ENCODE results near the gene MAGEL2. TPM values are rescaled to one million over a fixed set of nuclear protein-coding genes. Genes with fewer than 3 reads are reported as not detected.

The MAGEL2 gene
- 10.7 to 12.4 TPM (median 11.2 TPM) in 3 replicates for total RNA-seq (2021)
- percentile 57 among the genes with signal in this experiment for Bru-seq, nascent RNA
- long read RNA-seq, experiment 1, full-length matches to known transcripts: 20 of 20 reads
- long read RNA-seq, experiment 1, partial matches to known transcripts: 0 of 20 reads
- long read RNA-seq, experiment 1, other reads (novel, unspliced or antisense): 0 of 20 reads
- long read RNA-seq, experiment 2, full-length matches to known transcripts: 15 of 15 reads
- long read RNA-seq, experiment 2, partial matches to known transcripts: 0 of 15 reads
- long read RNA-seq, experiment 2, other reads (novel, unspliced or antisense): 0 of 15 reads
- long read RNA-seq, experiment 3: 0 reads

- CTCF ChIA-PET: interaction anchor here (0.6 to 1.8 kb wide), 4 partner anchors 206 to 230 kb away, joined by 3 to 8 read pairs (median 4); no protein-coding TSS in a partner anchor
- TF ChIP-seq SMAD3 (CRISPR knock-in tag; IDR thresholded peaks at IDR 0.05; ENCODE audit: borderline replicate concordance): no peak
- no peak for TF ChIP-seq GABPB1 (CRISPR knock-in tag; IDR thresholded peaks at IDR 0.05)
- no peak for TF ChIP-seq TCF7 (CRISPR knock-in tag; IDR thresholded peaks at IDR 0.05; ENCODE audit: low read depth)
- TF ChIP-seq CBFB (CRISPR knock-in tag; IDR thresholded peaks at IDR 0.05; ENCODE audit: low read depth): no peak
- no peak for TF ChIP-seq ARID4B (CRISPR knock-in tag; IDR thresholded peaks at IDR 0.05; ENCODE audit: borderline replicate concordance)
- TF ChIP-seq GTF2I (CRISPR knock-in tag; conservative IDR thresholded peaks at IDR 0.05): no peak
- no peak for TF ChIP-seq ATF1 (CRISPR knock-in tag; IDR thresholded peaks at IDR 0.05)
- no peak for TF ChIP-seq ZNF423 (CRISPR knock-in tag; IDR thresholded peaks at IDR 0.05)
- no peak for TF ChIP-seq JAZF1 (CRISPR knock-in tag; IDR thresholded peaks at IDR 0.05)
- no peak for TF ChIP-seq ZNF317 (CRISPR knock-in tag; IDR thresholded peaks at IDR 0.05; ENCODE audit: borderline replicate concordance, low read depth)
- TF ChIP-seq ZNF138 (CRISPR knock-in tag; conservative IDR thresholded peaks at IDR 0.05): no peak
- H3K9me3 Mint-ChIP-seq: peaks cover 29% of the 10 kb centered on the region
Observed at GRCh38 chr15:23647421-23648370, at the start of gene MAGEL2. Gene MAGEL2, minus strand, starts transcription at chr15:23647867. Its CDS starts 125 bp downstream, at chr15:23647742.

GRCh38 chr15:23695282-23695681, 47.6 kb upstream of the MAGEL2 start:
- TF ChIP-seq TEAD4 (CRISPR knock-in tag; IDR thresholded peaks at IDR 0.05) (no peak), RORB (CRISPR knock-in tag; IDR thresholded peaks at IDR 0.05) (no peak), GRHL2 (CRISPR knock-in tag; IDR thresholded peaks at IDR 0.05; ENCODE audit: insufficient replicate concordance, severe bottlenecking) (no peak), ZNF425 (CRISPR knock-in tag; conservative IDR thresholded peaks at IDR 0.05) (no peak), ESRRA (CRISPR knock-in tag; IDR thresholded peaks at IDR 0.05; ENCODE audit: borderline replicate concordance) (no peak), NR1H2 (CRISPR knock-in tag; IDR thresholded peaks at IDR 0.05) (no peak), FOXP4 (CRISPR knock-in tag; IDR thresholded peaks at IDR 0.05) (no peak), PRDM15 (CRISPR knock-in tag; IDR thresholded peaks at IDR 0.05) (no peak), ELF4 (CRISPR knock-in tag; IDR thresholded peaks at IDR 0.05; ENCODE audit: low read depth) (no peak)
- ChIA-PET CTCF (no interaction called here), POLR2A (no interaction called here)
- no peak overlapping the region for H3K27ac Mint-ChIP-seq
- peaks cover 4% of the 10 kb centered on the region; the same call in 1 of the 2 replicates for H3K27me3 Mint-ChIP-seq (ENCODE audit: low read depth)
- H3K36me3 Mint-ChIP-seq: peaks cover 32% of the 10 kb centered on the region
- H3K9me3 Mint-ChIP-seq: peaks cover 64% of the 10 kb centered on the region
- H3K4me1 Mint-ChIP-seq: peaks cover 4% of the 10 kb centered on the region; the same call in 1 of the 2 replicates
- H3K4me3 Mint-ChIP-seq: no peak overlapping the region
- no peak for DNase-seq (ENCODE audit: low spot score)
- ATAC-seq: no peak

More at GRCh38 chr15:23647421-23648370, at the start of gene MAGEL2:
- POLR2A ChIA-PET: no interaction called here
- H3K27ac Mint-ChIP-seq: no peak within 1 kb of the TSS
- peaks cover 21% of the 10 kb centered on the region for H3K4me1 Mint-ChIP-seq
- peak within 1 kb of the TSS; percentile 72 for H3K4me3 Mint-ChIP-seq
- peak; percentile 64 for ATAC-seq
- peaks cover 24% of the 10 kb centered on the region for H3K36me3 Mint-ChIP-seq
- peaks cover 7% of the 10 kb centered on the region; the same call in 1 of the 2 replicates for H3K27me3 Mint-ChIP-seq (ENCODE audit: low read depth)
- DNase-seq (ENCODE audit: low spot score): peak; percentile 49
